T-helper 1 cell (primary cell): ENCODE measurements around the gene SDK2.

Source experiments
- DNase-seq, 5 donors: peaks; one replicate each; pipeline ENCODE4 v3.0.0-alpha.2; 2012 to 2020

SDK2 gene

DNA sequence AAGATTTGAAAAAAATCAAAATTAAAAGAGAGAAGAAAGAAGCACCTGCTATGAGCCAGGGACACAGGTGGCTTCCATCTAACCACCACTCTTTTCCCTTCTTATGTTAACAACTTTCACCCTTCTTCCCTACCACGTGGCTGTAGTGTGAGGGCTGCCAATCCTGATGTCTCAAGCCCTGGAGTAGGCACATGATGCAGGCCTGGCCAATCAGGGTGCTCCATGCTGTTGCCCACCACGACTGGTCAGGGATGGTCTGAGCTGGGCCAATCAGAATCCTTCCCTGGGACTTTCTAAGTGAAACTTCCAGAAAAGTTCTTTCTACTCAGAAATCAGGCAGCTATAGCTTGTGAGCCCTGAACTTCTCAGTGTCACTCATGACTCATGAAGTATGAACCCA lies 140.7 kb downstream of the SDK2 start:
- DNase-seq = no peak

DNA sequence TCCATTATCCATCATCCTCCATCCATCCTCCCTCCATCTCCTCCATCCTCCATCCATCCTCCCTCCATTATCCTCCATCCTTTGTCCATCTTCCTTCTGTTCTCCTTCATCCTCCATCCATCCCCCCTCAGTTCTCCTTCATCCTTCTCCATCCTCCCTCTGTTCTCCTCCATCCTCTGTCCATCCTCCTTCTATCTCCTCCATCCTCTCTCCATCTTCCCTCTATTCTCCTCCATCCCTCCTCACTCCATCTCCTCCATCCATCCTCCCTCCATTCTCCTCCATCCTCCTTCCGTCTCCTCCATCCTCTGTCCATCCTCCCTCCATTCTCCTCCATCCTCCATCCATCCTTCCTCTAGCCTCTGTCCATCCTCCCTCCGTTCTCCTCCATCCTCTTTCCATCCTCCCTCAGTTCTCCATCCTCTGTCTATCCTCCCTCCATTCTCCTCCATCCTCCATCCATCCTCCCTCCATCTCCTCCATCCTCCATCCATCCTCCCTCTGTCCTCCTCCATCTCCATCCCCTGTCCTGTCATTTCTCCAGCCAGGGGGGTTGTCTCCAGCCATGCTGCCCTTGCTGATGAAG lies 143.7 kb downstream of the SDK2 start:
- DNase-seq = no peak

GRCh38 chr17:73498886-73499554 lies 145.2 kb downstream of the SDK2 start:
- DNase-seq = no peak

- no peak for DNase-seq
Observed at GRCh38 chr17:73498176-73498575, 146.1 kb downstream of the SDK2 start.

- DNase-seq = no peak
Observed at GRCh38 chr17:73497721-73498120, 146.5 kb downstream of the SDK2 start.

GRCh38 chr17:73496232-73496631 lies 148.0 kb downstream of the SDK2 start:
- no peak for DNase-seq

GRCh38 chr17:73495641-73496040 lies 148.6 kb downstream of the SDK2 start:
- no peak for DNase-seq

DNA sequence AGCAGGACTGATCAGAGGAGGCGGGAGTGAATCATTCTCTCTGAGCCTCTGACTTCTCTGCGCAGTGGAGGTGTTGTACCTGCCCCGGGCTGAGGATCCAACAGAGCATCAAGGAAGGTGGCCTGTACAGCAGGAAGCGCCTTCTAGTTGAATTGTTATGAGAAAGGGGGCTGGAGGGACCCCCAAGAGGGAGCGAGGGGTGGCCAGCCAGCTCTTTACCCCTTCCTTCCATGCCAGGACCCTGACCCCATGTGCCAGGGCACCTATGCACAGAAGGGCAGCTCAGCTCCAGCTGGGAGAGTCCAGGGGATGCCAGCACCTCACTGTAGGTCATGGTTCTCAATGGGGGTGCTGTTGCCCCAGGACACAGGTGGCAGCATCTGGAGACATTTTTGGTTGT lies 149.3 kb downstream of the SDK2 start:
- DNase-seq = no peak

DNA sequence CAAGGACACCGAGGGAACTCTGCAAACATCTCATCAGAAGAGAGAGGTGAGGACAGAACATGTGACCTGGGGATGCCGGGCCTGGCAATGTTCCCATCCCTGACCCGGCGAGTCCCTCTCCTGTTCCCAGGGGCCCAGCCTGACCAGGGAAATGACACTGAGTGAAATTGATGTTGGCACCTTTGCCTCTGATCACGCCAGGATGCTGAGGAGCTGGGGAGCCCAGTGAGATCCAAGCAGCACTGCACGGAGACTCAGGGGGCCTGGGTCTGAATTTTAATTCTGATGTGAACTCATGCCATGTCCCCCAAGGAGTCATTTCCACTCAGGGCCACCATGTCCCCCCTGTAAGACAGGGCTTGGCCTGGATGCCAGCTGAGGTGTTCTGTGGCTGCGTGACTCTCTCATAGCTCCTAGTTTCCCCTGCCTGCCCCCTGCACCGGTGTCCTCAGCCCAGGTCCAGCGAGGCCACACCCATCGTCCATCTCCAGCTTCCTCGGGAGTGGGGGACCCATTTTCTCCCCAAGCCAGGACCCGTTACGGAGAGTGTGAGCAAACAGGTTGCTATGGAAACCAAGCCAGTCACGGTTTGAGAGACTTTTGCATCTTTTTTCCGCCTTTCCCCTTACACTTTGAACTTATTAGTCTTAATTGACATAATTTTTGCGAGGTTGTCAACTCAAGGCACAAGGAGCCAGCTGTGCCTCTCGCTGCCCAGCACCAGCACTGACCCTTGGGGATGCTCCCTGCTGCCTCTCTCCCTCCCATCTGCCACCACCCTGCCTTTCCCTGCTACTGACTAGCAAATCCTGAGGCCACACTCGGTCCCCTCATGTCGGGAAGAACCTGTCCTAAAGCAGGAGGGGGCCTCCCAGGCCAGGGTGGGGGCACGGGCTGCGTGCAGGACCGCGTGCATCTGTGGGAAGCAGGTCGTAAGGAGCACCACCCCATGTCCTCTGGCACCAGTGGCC lies 150.0 kb downstream of the SDK2 start:
- no peak for DNase-seq

DNA sequence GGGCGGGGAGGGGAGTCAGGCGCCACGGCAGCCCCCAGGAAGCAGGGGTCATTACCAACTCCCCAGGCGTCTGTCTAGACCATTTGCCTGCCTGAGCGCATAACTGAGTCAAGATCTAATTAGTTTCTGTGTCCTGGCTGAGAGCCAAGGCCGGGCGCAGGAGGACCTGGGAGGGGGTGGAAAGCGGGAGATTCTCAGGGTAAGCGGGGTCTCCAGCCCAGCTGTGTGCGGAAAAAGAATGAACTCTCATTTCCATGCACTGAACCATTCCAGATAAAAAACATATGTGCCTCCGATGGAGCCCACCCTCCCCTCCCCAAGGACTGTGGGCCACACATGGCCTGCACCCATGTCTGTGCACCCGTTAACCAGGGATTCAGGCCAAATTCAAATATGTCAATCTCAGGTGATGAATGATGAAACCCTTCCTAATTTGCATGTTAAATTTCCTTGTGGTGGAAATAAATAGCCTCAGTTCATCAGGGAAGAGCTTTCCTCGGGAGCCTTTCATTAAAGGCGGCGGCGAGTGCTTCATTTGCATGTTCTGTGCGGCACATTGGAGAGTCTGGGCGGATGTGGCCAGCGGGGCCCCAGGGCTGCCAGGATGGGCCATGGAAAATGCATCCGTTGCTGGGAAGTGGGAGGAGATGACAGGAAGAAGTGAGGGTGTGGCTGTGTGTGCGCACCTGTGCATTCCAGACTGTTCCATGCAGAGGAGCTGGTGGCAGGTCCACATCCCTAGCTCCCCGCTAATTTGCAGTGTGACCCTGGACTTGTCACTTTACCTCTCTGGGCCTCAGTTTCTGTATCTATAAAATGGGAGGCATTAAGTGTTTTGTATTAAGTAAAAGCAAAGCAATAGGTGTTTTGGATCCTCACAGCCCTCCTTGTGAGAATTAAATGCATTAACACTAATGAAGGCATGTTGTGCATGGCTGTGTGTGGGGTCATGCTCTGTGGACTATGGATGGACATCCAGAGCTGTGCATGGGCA lies 151.1 kb downstream of the SDK2 start:
- DNase-seq = no peak

GRCh38 chr17:73492125-73492820 lies 152.0 kb downstream of the SDK2 start:
- DNase-seq = no peak

GRCh38 chr17:73491648-73492047 lies 152.6 kb downstream of the SDK2 start:
- DNase-seq = no peak

DNA sequence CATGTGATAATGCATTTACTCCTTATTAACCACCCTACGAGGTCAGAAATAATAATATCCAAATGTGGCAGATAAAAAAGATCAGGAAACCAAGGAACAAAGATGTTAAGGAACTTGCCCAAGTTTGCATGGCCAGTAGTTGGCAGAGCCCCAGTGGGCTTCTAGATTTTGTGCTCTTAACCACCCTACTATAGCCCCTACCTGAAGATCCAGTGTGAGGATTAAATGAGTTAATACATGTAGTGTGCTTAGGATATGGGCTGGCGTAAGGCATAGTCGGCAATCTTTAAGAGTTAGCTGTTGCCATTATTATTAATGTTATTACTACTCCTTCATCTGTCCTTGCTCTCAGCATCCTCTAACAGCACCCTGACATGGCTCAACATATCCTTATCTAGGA lies 153.4 kb downstream of the SDK2 start:
- DNase-seq = no peak

- DNase-seq = no peak
Observed at GRCh38 chr17:73489991-73490390, 154.3 kb downstream of the SDK2 start.

- DNase-seq = no peak
Observed at GRCh38 chr17:73489333-73489732, 154.9 kb downstream of the SDK2 start.

DNA sequence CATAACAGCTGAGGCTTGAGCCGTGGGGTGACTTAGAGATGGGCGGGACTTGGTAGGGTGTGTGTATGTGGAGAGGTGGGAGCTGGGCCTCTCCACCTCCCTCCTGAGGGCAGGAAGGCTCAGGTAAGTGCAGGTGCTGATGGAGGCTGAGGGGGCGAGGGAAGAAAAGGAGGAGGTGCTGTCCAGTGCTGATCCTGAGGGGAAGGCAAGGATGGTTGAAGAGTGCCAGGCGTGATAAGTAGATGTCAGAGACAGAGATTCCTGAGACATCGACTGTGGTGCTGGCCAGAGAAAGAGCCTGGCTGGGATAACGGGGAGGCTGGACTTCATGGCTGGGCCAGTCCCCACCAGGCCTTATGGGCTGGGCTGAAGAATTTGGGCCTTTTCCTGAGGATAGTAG lies 159.1 kb downstream of the SDK2 start:
- no peak for DNase-seq

GRCh38 chr17:73482894-73483293 lies 161.4 kb downstream of the SDK2 start:
- DNase-seq = no peak

- no peak for DNase-seq
Observed at GRCh38 chr17:73482251-73482716, 162.0 kb downstream of the SDK2 start.

GRCh38 chr17:73481676-73482075 lies 162.6 kb downstream of the SDK2 start:
- no peak for DNase-seq

DNA sequence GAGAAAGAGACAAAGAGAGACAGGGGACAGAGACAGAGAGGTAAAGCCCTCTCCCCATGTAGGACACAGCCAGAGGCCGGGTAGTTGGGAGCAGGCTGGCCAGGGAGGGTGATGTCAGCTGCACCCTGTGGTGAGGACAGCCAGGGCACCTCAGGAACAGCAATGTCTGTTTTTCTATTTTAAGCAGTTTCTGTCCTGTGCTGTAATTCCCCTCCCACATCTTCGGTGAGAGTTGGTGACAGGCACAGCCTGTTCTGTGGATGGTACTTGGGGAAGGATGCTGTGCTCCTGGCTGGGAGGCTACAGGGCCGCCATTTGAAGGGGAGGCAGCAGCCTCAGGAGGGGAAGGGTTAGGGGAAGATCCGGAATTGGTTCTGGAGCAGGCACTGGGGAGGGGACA lies 163.5 kb downstream of the SDK2 start:
- DNase-seq = no peak

DNA sequence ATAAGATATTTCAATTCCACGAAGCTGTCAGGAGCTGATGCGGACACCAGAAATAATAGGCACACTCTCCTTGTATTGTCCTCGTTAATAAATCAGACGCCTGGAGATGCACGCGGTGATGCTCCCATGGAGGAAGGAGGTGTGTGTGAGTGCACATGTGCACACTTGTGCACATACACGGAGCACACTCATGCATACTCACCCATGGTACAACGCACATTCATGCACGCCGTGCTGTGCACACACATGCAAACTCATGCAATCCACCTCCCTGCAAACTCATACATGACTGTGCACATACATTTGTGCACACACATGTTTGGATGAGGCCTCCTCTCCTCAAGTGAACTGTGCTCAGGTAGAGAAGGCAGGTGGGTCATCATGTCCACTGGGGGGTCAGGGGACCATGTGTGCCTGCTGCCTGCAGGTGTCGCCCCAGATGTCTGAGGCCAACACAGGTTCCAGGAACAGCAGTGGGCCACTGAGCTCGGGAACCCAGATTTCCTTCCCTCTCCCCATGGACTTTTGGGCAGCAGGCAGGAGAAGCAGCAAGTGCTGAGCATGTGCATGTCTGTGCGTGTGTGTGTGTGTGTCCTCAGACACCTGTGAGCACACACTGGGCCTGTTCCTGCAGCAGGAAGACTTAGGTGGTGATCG lies 165.3 kb downstream of the SDK2 start:
- DNase-seq = no peak
